Ammon's horn (tissue), 1 donor: ENCODE measurements around the gene ARF6.
"Not testable (repeated sequence)": the region's sequence is repeated elsewhere in the genome, so short reads cannot be mapped to it uniquely, and the experiment has no call there.

Experiments
- DNase-seq: peaks from one replicate; pipeline ENCODE4 v3.0.0-alpha.2; 2016; ENCODE audit warnings: low spot score

ARF6 gene

DNA sequence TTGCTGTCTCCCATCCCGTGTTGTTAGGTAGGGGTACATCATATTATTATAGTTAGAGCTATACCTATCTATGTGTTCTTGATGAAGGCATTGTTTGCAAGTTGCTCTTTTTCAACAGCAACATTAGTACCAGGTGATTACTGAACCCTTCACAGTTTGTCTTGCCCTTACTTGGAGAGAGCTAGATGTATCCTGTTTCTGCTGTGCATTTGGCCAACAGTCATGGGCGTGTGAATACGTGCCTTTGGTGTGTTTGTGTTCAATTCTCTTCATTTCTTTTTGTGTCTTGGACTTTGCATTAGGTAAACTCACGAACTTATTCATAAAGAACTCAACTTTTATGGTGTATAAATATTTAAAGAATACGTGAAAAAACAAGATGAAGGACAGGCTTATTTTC lies 14.3 kb downstream of the ARF6 start:
- no peak for DNase-seq

DNA sequence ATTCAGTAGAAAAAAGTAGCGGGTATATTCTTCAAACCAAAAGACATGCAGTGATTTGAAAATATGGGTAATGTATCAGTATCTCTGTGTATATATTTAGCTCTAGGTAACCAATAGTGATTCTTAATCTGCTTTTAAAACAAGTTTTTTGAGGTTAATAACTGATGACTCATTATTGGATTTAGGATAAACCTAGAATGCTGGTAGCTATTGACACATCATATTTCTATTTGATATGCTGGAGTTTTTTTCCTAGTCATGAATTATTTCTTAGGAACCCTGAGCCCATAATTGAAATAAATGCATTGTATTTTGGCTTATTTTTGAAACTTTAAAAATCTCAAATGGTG lies 15.5 kb downstream of the ARF6 start:
- DNase-seq = no peak

DNA sequence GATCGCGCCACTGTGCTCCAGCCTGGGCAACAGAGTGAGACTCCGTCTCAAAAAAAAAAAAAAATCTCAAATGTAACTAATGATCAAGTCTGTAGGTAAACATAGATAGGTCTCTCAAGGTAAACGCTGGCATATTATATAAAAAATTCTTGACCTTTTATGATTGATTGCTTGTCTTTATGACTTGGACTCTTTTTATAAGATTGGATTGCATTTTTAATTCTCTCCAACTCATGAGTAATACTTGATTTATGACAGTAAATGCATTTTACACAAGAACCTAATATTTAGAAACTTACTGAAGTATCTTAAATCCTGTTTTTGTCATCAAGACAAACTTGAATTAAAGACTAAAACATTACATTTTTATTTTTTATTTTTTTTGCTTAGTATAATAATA lies 16.1 kb downstream of the ARF6 start:
- no peak for DNase-seq

DNA sequence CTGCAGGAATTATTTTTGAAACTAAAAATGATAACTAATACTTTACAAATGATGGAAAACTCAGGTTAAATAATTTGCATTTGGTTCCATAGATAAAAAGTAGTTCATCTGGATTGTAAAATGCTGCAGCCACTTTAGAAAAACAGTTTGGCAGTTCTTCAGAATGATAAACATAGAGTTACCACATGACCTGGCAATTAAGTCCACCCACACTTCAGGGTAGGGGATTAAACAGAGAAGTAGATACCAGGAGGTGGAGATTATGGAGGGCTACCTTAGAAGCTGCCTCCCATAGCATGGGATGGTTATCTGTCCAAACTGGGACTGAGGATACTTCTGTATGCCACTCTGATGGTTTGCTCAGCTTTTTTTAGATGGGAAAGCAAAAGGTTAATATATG lies 22.2 kb downstream of the ARF6 start:
- no peak for DNase-seq

DNA sequence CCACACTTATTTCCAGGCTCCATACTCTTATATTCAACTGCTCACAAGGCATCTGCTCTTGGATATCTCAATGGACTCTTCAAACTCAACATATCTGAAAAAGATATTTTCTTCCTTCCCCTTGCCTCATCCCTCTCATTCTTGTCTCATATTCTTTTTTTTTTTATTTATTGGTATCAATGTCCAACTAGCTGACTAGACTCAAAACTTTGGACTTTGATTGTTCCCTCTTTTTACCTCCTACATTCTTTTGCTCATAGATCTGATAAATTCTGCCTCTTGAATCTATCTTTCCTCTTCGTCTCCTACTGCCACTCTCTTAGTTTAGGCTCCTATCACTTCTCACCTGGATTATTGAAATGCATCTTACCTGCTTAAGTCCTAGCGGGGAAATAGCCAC lies 25.8 kb downstream of the ARF6 start:
- DNase-seq = no peak

DNA sequence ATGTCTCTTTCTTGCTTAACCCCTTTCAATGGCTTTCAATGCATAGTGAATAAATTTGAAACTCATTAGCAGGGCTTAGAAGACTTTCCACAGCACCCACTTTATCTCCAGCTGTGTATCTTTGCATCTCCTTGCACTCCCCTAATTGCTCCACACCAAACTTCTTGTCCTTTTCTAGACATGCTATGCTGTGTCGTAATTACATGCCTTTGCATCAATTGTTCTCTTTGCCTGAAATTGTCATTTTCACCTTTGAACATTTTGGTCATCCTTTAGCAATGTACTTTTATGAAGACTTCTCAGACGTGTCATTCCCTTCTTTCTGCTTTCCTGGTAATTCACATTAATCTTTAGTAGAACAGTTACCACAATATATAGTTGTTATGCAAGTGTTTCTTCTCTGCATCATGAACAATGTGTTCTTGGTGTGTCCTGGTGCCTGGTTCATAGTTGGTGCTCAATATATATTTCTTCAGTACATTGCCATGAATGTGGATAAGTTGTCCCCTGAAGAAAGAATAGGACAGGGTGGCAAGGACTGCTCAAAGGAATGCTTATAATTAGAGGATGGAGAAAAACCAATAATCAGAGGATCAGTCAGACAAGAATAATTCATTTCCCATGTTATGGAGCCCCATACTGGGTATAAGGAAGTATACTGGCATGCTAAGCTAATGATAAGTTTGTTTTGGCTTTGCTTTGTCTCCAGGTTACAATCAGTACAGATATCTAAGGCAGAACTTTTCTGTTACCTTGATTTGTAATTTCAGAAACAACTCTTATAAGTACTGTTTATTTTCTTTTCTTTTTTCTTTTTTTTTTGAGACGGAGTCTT lies 27.2 kb downstream of the ARF6 start:
- no peak for DNase-seq

DNA sequence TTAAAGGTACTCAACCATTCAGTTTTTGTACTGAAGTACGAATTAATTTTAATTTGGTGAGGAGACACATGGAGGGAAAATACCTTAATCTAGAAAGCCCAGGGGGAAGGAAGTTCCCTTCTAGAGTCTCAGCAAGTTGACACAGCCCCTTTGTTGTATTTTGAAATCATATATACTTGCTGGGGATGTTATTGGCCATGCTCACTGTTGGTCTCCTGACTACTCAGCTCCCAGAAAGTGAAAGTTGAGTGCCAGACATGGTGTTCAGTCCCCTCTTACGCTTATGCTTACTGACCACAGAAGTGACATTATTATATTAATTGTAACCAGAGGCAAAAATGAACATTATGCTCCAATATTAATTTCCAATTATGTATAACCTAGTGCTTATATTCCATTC lies 28.1 kb downstream of the ARF6 start:
- DNase-seq = no peak

DNA sequence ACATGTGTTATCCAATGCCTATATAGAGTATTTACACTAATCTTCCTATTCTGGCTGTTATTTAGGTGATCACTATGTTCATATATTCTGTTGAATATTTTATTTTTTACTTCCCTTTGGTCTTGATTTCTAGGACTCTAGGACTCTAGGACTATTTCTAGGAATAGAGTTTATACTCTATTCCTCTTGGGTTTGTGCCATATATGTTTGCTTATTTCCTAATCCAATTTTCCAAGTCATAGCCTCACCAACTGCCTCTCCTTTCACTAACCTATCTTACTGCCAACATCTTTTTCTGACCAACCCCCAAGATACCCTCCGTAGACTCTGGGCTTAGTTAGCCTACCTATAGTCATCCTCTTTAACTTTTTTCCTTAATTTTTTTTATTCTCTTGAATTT lies 28.5 kb downstream of the ARF6 start:
- no peak for DNase-seq

DNA sequence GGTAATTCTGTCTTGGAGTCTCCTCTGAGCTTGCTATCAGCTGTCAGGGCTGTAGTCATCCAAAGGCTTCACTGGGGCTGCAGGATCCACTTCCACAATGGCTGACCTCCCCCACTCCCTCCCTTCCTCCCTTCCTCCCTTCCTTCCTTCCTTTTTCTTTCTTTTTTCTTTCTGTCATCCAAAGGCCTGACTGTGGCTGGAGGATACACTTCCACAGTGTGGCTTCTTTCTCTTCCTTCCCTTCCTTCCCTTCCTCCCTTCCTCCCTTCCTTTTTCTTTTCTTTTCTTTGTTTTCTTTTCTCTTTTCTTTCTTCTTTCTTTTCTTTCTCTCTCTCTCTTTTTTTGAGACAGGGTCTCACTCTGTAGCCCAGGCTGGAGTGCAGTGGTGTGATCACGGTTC lies 30.6 kb downstream of the ARF6 start:
- no peak for DNase-seq

DNA sequence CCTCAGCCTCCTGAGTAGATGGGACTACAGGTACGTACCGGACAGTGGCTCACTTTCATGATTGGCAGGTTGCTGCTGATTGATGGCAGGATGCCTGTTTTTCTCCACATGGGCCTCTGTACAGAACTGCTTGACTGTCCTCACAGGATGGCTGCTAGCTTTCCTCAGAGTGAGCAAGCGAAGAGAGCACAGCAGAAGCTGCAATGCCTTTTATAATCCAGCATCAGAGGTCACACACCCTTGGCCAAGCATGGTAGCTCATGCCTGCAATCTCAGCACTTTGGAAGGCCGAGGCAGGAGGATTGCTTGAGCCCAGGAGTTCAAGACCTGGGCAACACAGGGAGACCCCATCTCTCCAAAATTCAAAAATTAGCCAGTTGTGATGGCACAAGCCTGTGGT lies 31.0 kb downstream of the ARF6 start:
- DNase-seq = no peak

DNA sequence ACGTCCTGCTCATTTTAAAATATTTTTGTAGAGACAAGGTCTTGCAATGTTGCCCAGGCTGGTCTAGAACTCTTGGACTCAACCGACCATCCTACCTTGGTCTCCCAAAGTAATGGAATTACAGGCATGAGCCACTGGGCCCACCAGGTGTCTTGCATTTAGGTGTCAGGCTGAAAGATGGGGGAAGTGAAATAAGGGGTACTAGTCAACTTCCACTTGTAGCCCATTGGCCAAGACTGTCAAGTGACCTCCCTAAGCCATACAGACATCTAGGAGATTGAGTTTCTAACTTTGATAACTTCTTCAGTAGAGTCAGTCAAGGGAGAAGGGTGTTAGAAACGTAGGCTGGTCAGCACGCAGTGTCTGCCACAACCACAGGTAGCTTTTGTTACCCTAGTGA lies 32.0 kb downstream of the ARF6 start:
- no peak for DNase-seq

DNA sequence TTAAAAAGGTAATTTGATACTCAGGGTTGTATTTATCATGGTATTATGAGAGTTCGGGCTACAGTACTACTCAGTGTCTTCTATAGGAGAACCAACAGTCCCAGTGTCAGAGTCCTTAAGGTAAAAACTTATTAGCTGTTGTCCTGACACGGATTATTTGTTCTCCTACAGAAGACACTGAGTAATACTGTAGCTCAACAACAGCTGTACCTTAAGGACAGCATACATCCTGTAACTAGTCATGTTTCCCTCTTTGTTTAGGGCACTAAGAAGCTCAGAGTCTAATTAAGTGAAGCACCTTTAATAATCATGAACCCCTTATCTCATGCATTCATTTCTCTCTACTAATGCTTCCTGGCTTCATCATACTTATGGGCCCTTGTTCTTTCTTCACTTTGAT lies 33.9 kb downstream of the ARF6 start:
- DNase-seq = no peak

DNA sequence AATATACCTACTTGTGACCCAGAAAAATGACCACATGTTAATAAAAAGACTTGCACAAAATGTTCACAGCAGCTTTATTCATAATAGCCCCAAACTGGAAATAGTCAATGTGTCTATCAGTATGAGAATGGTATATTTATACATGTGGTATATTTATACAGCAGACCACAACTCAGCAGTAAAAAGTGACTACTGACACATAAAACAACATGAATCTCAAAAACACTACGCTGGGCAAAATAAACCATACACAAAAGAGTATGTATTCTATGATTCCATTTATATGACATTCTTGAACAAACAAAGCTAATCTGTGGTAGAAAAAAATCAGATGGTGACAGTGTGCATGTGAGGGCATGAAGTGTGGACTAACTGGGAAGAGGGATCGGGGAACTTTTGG lies 35.1 kb downstream of the ARF6 start:
- no peak for DNase-seq

DNA sequence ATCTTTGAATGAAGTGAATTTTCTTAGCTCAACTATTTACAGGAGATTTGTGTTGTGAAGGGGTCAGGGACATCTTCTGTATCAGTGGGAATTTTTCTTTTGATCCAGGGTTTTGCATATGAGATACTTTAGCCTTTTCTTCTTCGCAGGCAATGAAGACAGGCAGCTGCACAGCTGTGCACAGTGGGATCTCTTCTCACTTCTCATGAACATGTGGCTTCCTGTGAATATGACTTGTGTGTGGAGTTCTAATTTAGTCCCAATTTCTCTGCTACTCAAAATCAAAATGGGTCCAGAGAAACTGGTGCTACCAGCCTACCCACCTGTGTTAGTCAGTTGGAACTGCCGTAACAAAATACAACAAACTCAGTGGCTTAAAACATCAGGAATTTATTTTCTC lies 37.8 kb downstream of the ARF6 start:
- DNase-seq = no peak

DNA sequence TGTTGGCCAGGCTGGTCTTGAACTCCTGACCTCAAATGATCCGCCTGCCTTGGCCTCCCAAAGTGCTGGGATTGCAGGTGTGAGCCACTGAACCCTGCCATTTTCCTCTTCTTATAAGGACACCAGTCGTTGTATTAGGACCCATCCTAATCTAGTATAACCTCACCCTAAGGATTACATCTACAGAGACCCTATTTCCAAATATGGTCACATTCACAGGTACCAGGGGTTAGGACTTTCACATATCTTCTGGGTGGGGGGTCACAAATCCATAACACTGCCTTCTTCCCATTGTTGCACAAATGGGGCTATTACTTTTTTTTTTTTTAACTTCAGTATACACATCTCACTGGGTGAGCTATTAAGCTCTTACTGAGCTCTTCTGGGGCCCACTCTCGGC lies 38.6 kb downstream of the ARF6 start:
- DNase-seq = no peak

DNA sequence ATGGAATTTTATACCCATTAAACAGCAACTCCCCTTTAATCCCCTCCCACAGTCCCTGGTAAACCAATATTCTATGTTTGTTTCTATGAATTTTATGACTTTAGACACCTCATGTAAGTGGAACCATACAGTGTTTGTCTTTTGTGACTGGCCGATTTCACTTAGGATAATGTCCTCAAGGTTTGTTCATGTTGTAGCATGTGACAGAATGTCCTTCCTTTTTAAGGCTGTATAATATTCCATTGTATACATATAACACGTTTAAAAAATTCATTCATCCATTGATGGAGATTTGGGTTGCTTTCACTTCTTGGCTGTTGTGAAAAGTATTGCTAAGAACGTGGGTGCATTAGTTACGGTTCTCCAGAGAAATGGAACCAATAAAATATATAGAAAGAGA lies 40.2 kb downstream of the ARF6 start:
- DNase-seq = no peak

DNA sequence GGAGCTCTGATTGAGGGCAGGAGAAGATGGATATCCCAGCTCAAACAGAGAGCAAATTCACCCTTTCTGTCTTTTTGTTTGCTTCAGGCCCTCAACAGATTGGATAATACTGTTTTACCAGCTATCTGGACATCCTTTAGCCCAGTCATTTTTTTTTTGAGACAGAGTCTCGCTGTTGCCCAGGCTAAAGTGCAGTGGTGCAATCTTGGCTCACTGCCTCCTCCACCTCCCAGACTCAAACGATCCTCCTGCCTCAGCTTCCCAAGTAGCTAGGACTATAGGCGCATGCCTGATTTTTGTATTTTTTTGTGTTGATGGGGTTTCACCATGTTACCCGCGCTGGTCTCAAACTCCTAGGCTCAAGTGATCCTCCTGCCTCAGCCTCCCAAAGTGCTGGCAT lies 40.8 kb downstream of the ARF6 start:
- DNase-seq = no peak

DNA sequence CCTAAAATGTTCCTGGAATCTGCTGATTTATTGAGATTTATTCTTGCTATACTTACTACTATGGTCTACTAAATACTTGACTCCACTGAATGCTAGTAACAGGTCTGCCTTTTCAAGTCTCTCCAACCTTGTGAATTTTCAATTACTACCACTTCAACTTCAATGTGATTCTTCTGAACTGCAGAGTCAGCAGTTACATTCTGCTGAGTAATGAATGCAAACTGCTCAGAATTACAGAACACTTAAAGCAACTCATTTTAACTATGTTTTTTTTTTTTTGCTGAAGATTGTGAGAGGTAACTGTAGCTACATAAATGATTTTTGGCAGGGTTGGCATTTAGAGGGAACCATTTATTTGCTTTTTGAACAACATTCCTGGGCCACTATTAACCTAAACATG lies 41.8 kb downstream of the ARF6 start:
- DNase-seq = no peak

DNA sequence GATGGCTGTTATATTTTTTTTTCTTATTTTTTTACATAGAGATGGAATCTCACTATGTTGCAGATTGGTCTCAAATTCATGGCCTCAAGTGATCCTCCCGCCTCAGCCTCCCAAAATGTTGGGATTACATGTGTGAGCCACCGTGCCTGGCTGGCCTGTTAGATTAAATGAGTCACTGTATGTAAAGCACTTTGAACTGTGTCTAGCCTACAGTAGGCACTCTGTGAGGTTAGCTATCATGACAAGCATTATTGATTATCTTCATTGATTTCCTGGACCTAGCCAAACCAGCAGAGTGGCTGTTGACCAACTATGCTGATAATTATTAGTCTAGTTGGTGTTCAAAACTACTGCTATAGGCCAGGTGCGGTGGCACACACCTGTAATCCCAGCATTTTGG lies 42.6 kb downstream of the ARF6 start:
- DNase-seq = no peak

DNA sequence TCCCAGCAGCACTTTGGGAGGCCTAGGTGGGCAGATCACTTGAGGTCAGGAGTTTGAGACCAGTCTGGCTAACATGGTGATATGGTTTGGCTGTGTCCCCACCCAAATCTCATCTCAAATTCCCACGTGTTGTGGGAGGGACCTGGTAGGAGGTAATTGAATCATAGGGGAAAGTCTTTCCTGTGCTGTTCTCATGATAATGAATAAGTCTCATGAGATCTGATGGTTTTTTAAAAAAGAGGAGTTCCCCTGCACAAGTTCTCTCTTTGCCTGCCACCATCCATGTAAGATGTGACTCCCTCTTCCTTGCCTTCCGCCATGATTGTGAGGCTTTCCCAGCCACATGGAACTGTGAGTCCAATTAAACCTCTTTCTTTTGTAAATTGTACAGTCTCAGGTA lies 43.4 kb downstream of the ARF6 start:
- not testable (repeated sequence) for DNase-seq

DNA sequence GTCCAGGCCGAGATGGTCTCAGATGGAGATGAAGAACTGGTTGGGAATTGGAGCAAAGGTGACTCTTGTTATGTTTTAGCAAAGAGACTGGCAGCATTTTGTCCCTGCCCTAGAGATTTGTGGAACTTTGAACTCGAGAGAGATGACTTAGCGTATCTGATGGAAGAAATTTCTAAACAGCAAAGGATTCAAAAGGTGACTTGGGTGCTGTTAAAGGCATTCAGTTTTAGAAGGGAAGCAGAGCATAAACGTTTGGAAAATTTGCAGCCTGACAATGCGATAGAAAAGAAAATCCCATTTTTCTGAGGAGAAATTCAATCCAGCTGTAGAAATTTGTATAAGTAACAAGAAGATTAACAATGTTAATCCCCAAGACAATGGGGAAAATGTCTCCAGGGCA lies 44.0 kb downstream of the ARF6 start:
- not testable (repeated sequence) for DNase-seq

DNA sequence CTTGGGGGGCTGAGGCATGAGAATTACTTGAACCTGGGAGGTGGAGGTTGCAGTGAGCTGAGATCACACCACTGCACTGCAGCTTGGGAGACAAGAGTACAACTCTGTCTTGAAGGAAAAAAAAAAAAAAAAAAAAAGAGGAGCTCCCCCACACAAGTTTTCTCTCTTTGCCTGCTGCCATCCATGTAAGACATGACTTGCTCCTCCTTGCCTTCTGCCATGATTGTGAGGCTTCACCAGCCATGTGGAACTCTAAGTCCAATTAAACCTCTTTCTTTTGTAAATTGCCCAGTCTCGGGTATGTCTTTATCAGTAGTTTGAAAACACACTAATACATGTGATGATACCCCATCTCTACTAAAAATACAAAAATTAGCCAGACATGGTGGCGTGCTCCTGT lies 46.3 kb downstream of the ARF6 start:
- not testable (repeated sequence) for DNase-seq

DNA sequence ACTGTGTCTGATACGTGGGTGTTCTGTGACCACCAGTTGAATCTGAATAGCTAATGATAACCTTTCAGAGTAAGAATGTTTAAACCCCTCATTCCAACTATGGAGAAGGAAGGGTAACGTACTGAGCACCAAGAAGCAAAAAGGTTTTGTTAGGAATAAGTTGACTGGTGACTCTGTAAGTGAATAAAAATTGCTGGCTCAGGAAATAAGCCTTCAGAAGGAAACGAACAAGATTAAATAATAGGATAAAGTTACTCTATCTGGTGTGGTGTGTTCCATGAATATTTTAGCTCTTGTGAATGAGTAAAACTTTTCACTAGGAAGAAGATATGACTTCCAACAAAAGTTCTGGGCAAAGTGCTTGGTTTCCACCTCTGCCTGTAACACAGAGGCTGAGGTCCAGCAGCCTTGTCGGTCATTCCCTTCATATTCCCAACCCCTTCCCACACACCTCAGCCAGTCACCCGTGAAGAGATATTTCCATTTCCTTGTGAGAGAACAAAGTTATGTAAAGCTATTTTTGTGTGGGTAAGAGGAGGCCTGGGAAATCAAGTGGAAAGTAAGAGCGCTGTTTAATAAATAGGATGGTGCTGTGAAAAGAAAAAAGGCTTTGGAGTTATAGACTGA lies 47.1 kb downstream of the ARF6 start:
- DNase-seq = no peak

DNA sequence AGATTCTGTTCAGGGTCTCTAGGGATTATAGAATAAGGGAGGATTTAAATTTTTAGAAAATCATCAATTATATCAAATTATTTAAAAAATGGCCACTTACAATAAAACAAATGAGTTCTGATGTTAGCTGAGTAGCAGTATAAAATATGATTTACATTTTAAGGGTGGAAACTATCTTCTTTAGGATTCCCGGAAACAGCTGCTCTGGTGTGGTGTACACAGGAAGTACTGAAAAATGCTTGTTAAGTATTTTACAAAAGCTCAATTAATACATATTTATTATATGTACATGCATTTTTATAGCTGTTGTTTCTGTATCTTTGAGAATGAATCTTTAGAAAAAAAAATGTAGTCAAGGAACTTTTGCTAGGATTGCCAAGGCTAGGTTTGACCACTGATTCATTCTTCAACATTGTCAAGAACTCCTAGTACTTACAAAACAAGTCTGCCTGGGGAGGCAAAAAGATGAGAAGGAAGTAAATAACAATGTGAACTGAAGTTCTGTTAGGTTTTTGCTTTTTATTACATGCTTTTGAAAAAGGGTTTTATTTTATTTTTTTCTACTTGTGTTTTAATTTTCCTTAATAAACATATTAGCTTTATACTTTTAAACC lies 48.0 kb downstream of the ARF6 start:
- DNase-seq = no peak
